Lower leg skin (tissue), 4 donors: Measurements from ENCODE around the gene RTP2. TPM values are rescaled to one million over a fixed set of nuclear protein-coding genes. Genes with fewer than 3 reads are reported as not detected.

ENCODE experiments used
- DNase-seq, 2 donors: peaks; one replicate each; pipeline ENCODE4 v3.0.0-alpha.2; 2019; ENCODE audit warnings: low spot score in 2 of 2
- H3K4me3 ChIP-seq: fragments of 200-600 bp; sonication (generic); 2 replicates; pipeline ENCODE4 v1.5.1; 2017; ENCODE audit warnings: mild to moderate bottlenecking, low read depth; ENCODE audit not compliant: poor library complexity, severe bottlenecking
- POLR2A ChIP-seq, 2 donors: fragments of 450-650 bp; IDR thresholded peaks; one replicate each; pipeline ENCODE4 v1.6.1; 2016 to 2017; ENCODE audit warnings: antibody characterized with exemption in 2 of 2, mild to moderate bottlenecking in 1 of 2, moderate library complexity in 1 of 2
- WGBS, 2 donors: methylation state at CpG; one replicate each; pipeline ENCODE4 v1.1.5; 2018; 5-methylcytosine and 5-hydroxymethylcytosine counted together
- intact Hi-C: fragments of 100-400 bp; cut with DNase I; formaldehyde crosslinking; loops from one replicate; pipeline ENCODE4 v1.15.0; 2023; ENCODE audit warnings: low total_unique reads
- total RNA-seq, 4 donors: library from RNA; depleted of rRNA; stranded (reverse); fragments of >200 nt; gene quantifications; one replicate each; pipeline ENCODE4 v1.1.0, GENCODE V29; 2016
- TF ChIP-seq, protein P1 (sequence below), 3 donors: fragments of 450-650 bp; IDR thresholded peaks; one replicate each; pipeline ENCODE4 v1.5.1; 2016; ENCODE audit warnings: antibody characterized with exemption in 3 of 3, mild to moderate bottlenecking in 3 of 3, moderate library complexity in 2 of 3

Gene RTP2
- total RNA-seq, 4 donors from 2014 or later: not detected

DNA sequence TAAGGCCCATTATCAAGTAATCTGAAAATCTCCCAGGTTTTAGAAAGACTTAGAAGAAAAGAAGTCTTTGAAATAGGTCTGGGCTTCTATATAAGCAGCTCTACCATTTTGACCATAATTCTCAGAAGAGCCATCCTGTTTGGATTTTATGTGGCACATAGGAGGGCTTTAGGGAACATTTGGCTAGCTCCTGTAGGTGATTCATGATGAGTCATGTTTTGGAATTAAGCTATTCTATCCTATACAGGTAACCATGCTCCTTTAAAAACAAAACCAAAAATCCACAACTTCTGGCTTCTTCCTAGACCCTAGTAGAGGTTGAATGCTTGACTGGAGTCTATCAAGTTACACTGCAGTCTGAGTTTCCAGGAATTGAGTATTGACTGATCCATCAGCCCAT, 41.1 kb downstream of the RTP2 start:
- intact Hi-C loops: no loop called here
- DNase-seq: no peak
- TF ChIP-seq, protein P1, sequence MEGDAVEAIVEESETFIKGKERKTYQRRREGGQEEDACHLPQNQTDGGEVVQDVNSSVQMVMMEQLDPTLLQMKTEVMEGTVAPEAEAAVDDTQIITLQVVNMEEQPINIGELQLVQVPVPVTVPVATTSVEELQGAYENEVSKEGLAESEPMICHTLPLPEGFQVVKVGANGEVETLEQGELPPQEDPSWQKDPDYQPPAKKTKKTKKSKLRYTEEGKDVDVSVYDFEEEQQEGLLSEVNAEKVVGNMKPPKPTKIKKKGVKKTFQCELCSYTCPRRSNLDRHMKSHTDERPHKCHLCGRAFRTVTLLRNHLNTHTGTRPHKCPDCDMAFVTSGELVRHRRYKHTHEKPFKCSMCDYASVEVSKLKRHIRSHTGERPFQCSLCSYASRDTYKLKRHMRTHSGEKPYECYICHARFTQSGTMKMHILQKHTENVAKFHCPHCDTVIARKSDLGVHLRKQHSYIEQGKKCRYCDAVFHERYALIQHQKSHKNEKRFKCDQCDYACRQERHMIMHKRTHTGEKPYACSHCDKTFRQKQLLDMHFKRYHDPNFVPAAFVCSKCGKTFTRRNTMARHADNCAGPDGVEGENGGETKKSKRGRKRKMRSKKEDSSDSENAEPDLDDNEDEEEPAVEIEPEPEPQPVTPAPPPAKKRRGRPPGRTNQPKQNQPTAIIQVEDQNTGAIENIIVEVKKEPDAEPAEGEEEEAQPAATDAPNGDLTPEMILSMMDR (IDR thresholded peaks at IDR 0.05): no peak
- no peak for TF ChIP-seq POLR2A (IDR thresholded peaks at IDR 0.05)
- H3K4me3 ChIP-seq: no peak overlapping the region

DNA sequence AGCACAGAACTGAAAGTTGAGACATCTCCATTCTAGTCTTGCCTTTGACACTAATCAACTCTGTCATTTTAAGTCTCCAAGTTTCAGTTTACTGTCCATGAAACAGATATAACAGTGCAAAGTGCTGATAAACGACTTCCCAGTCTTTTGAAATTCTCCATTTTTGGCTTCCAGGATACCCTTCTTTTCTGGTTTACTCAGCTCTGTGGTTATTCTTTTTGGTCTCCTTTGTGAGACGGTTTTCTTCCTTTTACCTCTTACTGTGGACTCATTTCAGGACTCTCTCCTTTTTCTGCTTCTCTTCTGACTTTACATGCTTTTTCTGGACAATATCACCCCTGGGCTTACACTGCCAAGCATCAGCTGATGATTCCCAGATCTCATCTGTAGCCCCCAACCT, 51.1 kb downstream of the RTP2 start:
- TF ChIP-seq POLR2A (IDR thresholded peaks at IDR 0.05): no peak
- TF ChIP-seq, protein P1 (IDR thresholded peaks at IDR 0.05): no peak
- no peak for DNase-seq
- 57 to 69% methylated on average over 2 of the region's 2 CpGs for WGBS, 2 donors
- intact Hi-C loops: no loop called here
- H3K4me3 ChIP-seq: no peak overlapping the region

Other genes with a start within 250 kb of the RTP2 start
- gene SST, start 32.2 kb downstream of the RTP2 start, total RNA-seq: not detected
- gene BCL6, start 42.9 kb upstream of the RTP2 start, total RNA-seq: 100 to 1,000 TPM; 193 to 441 (median 282) TPM